Endothelial cell of hepatic sinusoid (primary cell): ENCODE data around the gene IPO9.

Experiments used
- in situ Hi-C: cut with HindIII; loops from 2 replicates; pipeline ENCODE4 v1.10.0; 2017; ENCODE audit warnings: low sequenced_read_pairs

Gene IPO9

GRCh38 chr1:201930137-201930536, 101.2 kb downstream of the IPO9 start:
- in situ Hi-C loops, result no loop called here

- in situ Hi-C loops, result no loop called here
Observed at GRCh38 chr1:201930803-201931202, 101.8 kb downstream of the IPO9 start.
